ENCODE results near the gene IL12RB1. TPM values are rescaled to one million over a fixed set of nuclear protein-coding genes. Genes with fewer than 3 reads are reported as not detected.

IL12RB1 gene
- total and polyA plus RNA-seq, 2 experiments from 2014 or later: not detected

- no peak overlapping the region for H3K27ac ChIP-seq
- DNase-seq (ENCODE audit: low spot score): no peak
- TF ChIP-seq, protein P1, sequence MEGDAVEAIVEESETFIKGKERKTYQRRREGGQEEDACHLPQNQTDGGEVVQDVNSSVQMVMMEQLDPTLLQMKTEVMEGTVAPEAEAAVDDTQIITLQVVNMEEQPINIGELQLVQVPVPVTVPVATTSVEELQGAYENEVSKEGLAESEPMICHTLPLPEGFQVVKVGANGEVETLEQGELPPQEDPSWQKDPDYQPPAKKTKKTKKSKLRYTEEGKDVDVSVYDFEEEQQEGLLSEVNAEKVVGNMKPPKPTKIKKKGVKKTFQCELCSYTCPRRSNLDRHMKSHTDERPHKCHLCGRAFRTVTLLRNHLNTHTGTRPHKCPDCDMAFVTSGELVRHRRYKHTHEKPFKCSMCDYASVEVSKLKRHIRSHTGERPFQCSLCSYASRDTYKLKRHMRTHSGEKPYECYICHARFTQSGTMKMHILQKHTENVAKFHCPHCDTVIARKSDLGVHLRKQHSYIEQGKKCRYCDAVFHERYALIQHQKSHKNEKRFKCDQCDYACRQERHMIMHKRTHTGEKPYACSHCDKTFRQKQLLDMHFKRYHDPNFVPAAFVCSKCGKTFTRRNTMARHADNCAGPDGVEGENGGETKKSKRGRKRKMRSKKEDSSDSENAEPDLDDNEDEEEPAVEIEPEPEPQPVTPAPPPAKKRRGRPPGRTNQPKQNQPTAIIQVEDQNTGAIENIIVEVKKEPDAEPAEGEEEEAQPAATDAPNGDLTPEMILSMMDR (IDR thresholded peaks at IDR 0.05; ENCODE audit: poor library complexity): no peak
- TF ChIP-seq EZH2 (IDR thresholded peaks at IDR 0.05; ENCODE audit: borderline replicate concordance) (no peak), EZH2phosphoT487 (IDR thresholded peaks at IDR 0.05; ENCODE audit: low read depth, severe bottlenecking, unreplicated experiment) (no peak)
- peaks cover 9% of the 10 kb centered on the region for H3K4me1 ChIP-seq (ENCODE audit: insufficient read depth)
- H3K4me3 ChIP-seq: no peak overlapping the region
- H4K20me1 ChIP-seq (ENCODE audit: insufficient read depth, poor library complexity, severe bottlenecking): peaks cover 14% of the 10 kb centered on the region
- H3K9me3 ChIP-seq (ENCODE audit: low read depth): no peaks in the 10 kb centered on the region
- H3K27me3 ChIP-seq: no peaks in the 10 kb centered on the region
- H3K79me2 ChIP-seq: peaks cover 7% of the 10 kb centered on the region
- no peak overlapping the region for H3K4me2 ChIP-seq
- WGBS (ENCODE audit: low lambda C conversion rate, missing lambda C conversion rate): 92% methylated on average over 7 of the region's 7 CpGs
- no peak overlapping the region for H2AFZ ChIP-seq
- H3K9me2 ChIP-seq (replicated peaks; ENCODE audit: insufficient read depth): no peaks in the 10 kb centered on the region
- no peaks in the 10 kb centered on the region for H3K36me3 ChIP-seq (replicated peaks; ENCODE audit: insufficient read depth, low read depth)
These were observed 35.7 kb upstream of the IL12RB1 start for GRCh38 chr19:18122424-18122823.

DNA sequence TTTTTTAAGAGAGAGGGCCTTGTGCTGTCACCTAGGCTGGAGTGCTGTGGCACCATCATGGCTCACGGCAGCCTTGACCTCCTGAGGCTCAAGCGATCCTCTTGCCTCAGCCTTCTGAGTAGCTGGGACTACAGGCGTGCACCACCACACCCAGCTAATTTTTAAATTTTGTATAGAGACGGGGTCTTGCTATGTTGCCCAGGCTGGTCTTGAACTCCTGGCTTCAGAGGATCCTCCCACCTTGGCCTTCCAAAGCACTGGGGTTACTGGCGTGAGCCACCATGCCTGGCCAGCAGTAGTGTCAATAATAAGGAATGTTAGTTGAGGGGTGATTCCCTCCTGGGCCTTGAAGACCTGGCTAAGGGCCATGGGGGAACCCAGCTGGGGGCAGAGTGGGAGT, 34.4 kb upstream of the IL12RB1 start:
- WGBS (ENCODE audit: low lambda C conversion rate, missing lambda C conversion rate): 92% methylated on average over 5 of the region's 5 CpGs
- Histone ChIP-seq H3K27ac (no peak overlapping the region), H3K27me3 (no peaks in the 10 kb centered on the region), H3K79me2 (peaks cover 7% of the 10 kb centered on the region), H2AFZ (no peak overlapping the region), H3K36me3 (replicated peaks; ENCODE audit: insufficient read depth, low read depth) (no peaks in the 10 kb centered on the region), H3K4me1 (ENCODE audit: insufficient read depth) (peaks cover 12% of the 10 kb centered on the region), H3K4me2 (no peak overlapping the region), H3K4me3 (no peak overlapping the region), H3K9me3 (ENCODE audit: low read depth) (no peaks in the 10 kb centered on the region), H3K9me2 (replicated peaks; ENCODE audit: insufficient read depth) (no peaks in the 10 kb centered on the region), H4K20me1 (ENCODE audit: insufficient read depth, poor library complexity, severe bottlenecking) (peaks cover 14% of the 10 kb centered on the region)
- no peak for DNase-seq (ENCODE audit: low spot score)
- no peak for TF ChIP-seq EZH2 (IDR thresholded peaks at IDR 0.05; ENCODE audit: borderline replicate concordance)
- no peak for TF ChIP-seq EZH2phosphoT487 (IDR thresholded peaks at IDR 0.05; ENCODE audit: low read depth, severe bottlenecking, unreplicated experiment)

- no peak for DNase-seq (ENCODE audit: low spot score)
- no peak overlapping the region for H3K4me3 ChIP-seq
- no peak overlapping the region for H3K27ac ChIP-seq
These were observed 33.4 kb upstream of the IL12RB1 start for GRCh38 chr19:18120127-18120526.

DNA sequence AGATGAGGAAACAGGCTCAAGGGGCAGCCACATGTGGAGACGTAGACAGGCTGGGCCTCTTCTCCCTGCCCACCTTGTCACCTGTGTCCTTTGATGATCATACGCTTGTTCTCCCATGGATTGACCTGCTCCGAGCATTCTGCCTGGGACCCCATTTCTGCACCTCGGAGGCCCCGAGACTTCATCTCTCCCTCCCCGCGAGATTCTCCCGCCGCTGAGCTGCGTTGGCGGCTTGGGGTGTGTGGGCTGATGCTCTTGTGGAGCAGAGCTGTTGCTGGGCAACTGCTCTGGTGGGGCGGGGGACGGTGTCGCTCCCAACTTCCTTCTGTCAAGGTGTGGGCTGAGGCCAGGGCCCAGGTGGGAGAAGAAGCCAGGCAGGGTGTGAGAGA, 33.0 kb upstream of the IL12RB1 start:
- peaks cover 7% of the 10 kb centered on the region for H3K79me2 ChIP-seq
- no peak overlapping the region for H3K4me2 ChIP-seq
- DNase-seq (ENCODE audit: low spot score): no peak
- no peaks in the 10 kb centered on the region for H3K36me3 ChIP-seq (replicated peaks; ENCODE audit: insufficient read depth, low read depth)
- peaks cover 12% of the 10 kb centered on the region for H3K4me1 ChIP-seq (ENCODE audit: insufficient read depth)
- no peak overlapping the region for H3K4me3 ChIP-seq
- no peaks in the 10 kb centered on the region for H3K9me2 ChIP-seq (replicated peaks; ENCODE audit: insufficient read depth)
- no peaks in the 10 kb centered on the region for H3K27me3 ChIP-seq
- TF ChIP-seq, protein P1 (IDR thresholded peaks at IDR 0.05; ENCODE audit: poor library complexity): no peak
- TF ChIP-seq EZH2 (IDR thresholded peaks at IDR 0.05; ENCODE audit: borderline replicate concordance): no peak
- TF ChIP-seq EZH2phosphoT487 (IDR thresholded peaks at IDR 0.05; ENCODE audit: low read depth, severe bottlenecking, unreplicated experiment): no peak
- H3K27ac ChIP-seq: no peak overlapping the region
- H3K9me3 ChIP-seq (ENCODE audit: low read depth): no peaks in the 10 kb centered on the region
- WGBS (ENCODE audit: low lambda C conversion rate, missing lambda C conversion rate): 93% methylated on average over 14 of the region's 14 CpGs
- H4K20me1 ChIP-seq (ENCODE audit: insufficient read depth, poor library complexity, severe bottlenecking): peaks cover 14% of the 10 kb centered on the region
- no peak overlapping the region for H2AFZ ChIP-seq

More at GRCh38 chr19:18120127-18120526, 33.4 kb upstream of the IL12RB1 start:
- no peak overlapping the region for H3K4me2 ChIP-seq
- TF ChIP-seq, protein P1 (IDR thresholded peaks at IDR 0.05; ENCODE audit: poor library complexity): no peak
- TF ChIP-seq EZH2phosphoT487 (IDR thresholded peaks at IDR 0.05; ENCODE audit: low read depth, severe bottlenecking, unreplicated experiment): no peak
- TF ChIP-seq EZH2 (IDR thresholded peaks at IDR 0.05; ENCODE audit: borderline replicate concordance): no peak
- no peaks in the 10 kb centered on the region for H3K9me3 ChIP-seq (ENCODE audit: low read depth)
- peaks cover 7% of the 10 kb centered on the region for H3K79me2 ChIP-seq
- H4K20me1 ChIP-seq (ENCODE audit: insufficient read depth, poor library complexity, severe bottlenecking): peaks cover 14% of the 10 kb centered on the region
- no peaks in the 10 kb centered on the region for H3K36me3 ChIP-seq (replicated peaks; ENCODE audit: insufficient read depth, low read depth)
- peaks cover 12% of the 10 kb centered on the region for H3K4me1 ChIP-seq (ENCODE audit: insufficient read depth)
- no peaks in the 10 kb centered on the region for H3K9me2 ChIP-seq (replicated peaks; ENCODE audit: insufficient read depth)
- WGBS (ENCODE audit: low lambda C conversion rate, missing lambda C conversion rate): 78% methylated on average over 1 of the region's 1 CpG
- H3K27me3 ChIP-seq: no peaks in the 10 kb centered on the region
- no peak overlapping the region for H2AFZ ChIP-seq

All from hepatocyte (in vitro differentiated cells).